Bone marrow (tissue), 2 donors: ENCODE results near the gene DNMT3A.

ENCODE experiments used
- DNase-seq, 2 donors: peaks; one replicate each; lab custom pipeline; 2025; lab: John Stamatoyannopoulos, UW

DNMT3A gene

GRCh38 chr2:25257032-25257552 is 84.6 kb downstream of the DNMT3A start:
- no peak for DNase-seq

- DNase-seq: no peak
Observed at GRCh38 chr2:25256488-25256875, 85.2 kb downstream of the DNMT3A start.

GRCh38 chr2:25255745-25256487 is 85.8 kb downstream of the DNMT3A start:
- DNase-seq: no peak

- no peak for DNase-seq
Observed at GRCh38 chr2:25254961-25255360, 86.8 kb downstream of the DNMT3A start.

GRCh38 chr2:25253153-25253626 is 88.5 kb downstream of the DNMT3A start:
- DNase-seq: no peak

- DNase-seq: peak in 1 of 2 donors; percentile 17
Observed at GRCh38 chr2:25252291-25253152, 89.2 kb downstream of the DNMT3A start.

- peak in 1 of 2 donors; percentile 22 for DNase-seq
Observed at GRCh38 chr2:25251422-25252273, 90.1 kb downstream of the DNMT3A start.

- DNase-seq: peak in 1 of 2 donors; percentile 45
Observed at GRCh38 chr2:25251071-25251421, 90.7 kb downstream of the DNMT3A start.

- peak in 1 of 2 donors; percentile 45 for DNase-seq
Observed at GRCh38 chr2:25250331-25251070, 91.2 kb downstream of the DNMT3A start.

GRCh38 chr2:25249785-25250184 is 91.9 kb downstream of the DNMT3A start:
- DNase-seq: no peak

- no peak for DNase-seq
Observed at GRCh38 chr2:25247792-25248512, 93.8 kb downstream of the DNMT3A start.

GRCh38 chr2:25246558-25247290 is 95.0 kb downstream of the DNMT3A start:
- no peak for DNase-seq

GRCh38 chr2:25246001-25246400 is 95.7 kb downstream of the DNMT3A start:
- DNase-seq: no peak

GRCh38 chr2:25245141-25245540 is 96.6 kb downstream of the DNMT3A start:
- no peak for DNase-seq

- DNase-seq: no peak
Observed at GRCh38 chr2:25243995-25244394, 97.7 kb downstream of the DNMT3A start.

GRCh38 chr2:25241452-25241851 is 100.3 kb downstream of the DNMT3A start:
- DNase-seq: no peak

- DNase-seq: no peak
Observed at GRCh38 chr2:25240636-25241035, 101.1 kb downstream of the DNMT3A start.

GRCh38 chr2:25238920-25239319 is 102.8 kb downstream of the DNMT3A start:
- no peak for DNase-seq

GRCh38 chr2:25237764-25238163 is 104.0 kb downstream of the DNMT3A start:
- DNase-seq: no peak

GRCh38 chr2:25236736-25237135 is 105.0 kb downstream of the DNMT3A start:
- DNase-seq: no peak
